Measurements from ENCODE around the gene NEU4. TPM values are rescaled to one million over a fixed set of nuclear protein-coding genes. Genes with fewer than 3 reads are reported as not detected.

NEU4 gene
- total RNA-seq, 1 experiment from 2014 or later: 0.70 TPM

DNA sequence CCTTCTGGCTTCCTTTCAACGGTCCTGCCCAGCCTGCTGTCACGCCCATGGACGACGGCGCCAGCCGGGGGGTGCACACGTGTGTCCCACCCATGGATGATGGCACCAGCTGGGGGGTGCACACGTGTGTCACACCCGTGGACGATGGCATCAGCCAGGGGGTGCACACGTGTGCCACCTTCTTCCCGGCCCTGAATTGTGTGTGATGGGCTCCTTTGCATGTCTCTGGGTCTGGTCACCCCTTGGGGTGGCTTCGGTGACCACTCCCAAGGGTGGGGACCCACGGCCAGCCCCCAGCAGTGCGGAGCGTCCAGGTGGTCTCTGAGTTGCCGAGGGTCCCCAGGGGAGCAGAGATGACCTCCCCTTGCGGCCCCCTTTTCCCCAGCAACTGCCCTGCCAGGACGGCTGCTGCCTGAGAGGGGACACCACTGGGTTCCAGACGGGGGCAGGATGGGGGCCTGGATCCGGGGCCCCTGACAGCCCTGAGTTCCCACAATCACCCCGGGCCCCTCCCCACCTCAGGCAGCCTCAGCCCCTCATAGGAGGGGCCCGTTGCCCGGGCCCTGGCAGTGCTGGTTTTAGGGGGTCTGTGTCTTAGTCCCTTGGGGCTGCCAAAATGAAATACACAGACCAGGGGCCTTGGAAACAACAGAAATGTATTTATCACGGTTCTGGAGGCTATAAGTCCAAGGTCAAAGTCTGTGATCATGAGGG is 9.4 kb downstream of the NEU4 start:
- Histone ChIP-seq H2BK12ac (ENCODE audit: insufficient read length, low read depth, low read length) (no peak overlapping the region), H4K8ac (replicated peaks; ENCODE audit: insufficient read length, low read depth, low read length) (no peak overlapping the region), H3K9me3 (ENCODE audit: control insufficient read depth, low read depth, low read length) (no peaks in the 10 kb centered on the region), H3K18ac (ENCODE audit: insufficient read length, low read depth, low read length) (no peak overlapping the region), H2AFZ (ENCODE audit: low read length) (no peak overlapping the region), H3K27me3 (ENCODE audit: insufficient read depth, low read length) (no peaks in the 10 kb centered on the region), H2AK5ac (ENCODE audit: insufficient read length, low read length) (no peak overlapping the region), H3K4me1 (ENCODE audit: insufficient read depth, low read length) (no peaks in the 10 kb centered on the region), H3K9ac (ENCODE audit: extremely low read depth, insufficient read length, low read length) (no peak overlapping the region), H3K4me2 (ENCODE audit: insufficient read depth, insufficient read length, low read length) (no peak overlapping the region), H3K4ac (ENCODE audit: low read depth, low read length) (no peak overlapping the region), H4K91ac (ENCODE audit: insufficient read length, low read depth, low read length) (no peak overlapping the region), H3K23me2 (ENCODE audit: insufficient read length, low read depth, low read length, poor library complexity, severe bottlenecking) (no peaks in the 10 kb centered on the region), H3K23ac (ENCODE audit: insufficient read length, low read depth, low read length) (no peak overlapping the region), H2BK15ac (ENCODE audit: low read depth, low read length) (no peak overlapping the region), H3K79me2 (ENCODE audit: insufficient read depth, low read length) (no peaks in the 10 kb centered on the region), H2BK5ac (ENCODE audit: insufficient read length, low read length) (no peak overlapping the region), H3K56ac (ENCODE audit: insufficient read length, low read depth, low read length) (no peak overlapping the region), H4K20me1 (ENCODE audit: control insufficient read depth, insufficient read depth, insufficient read length) (no peaks in the 10 kb centered on the region), H2BK20ac (ENCODE audit: low read depth, low read length, poor library complexity, severe bottlenecking) (no peak overlapping the region), H3K27ac (ENCODE audit: insufficient read length, low read depth, low read length) (no peak overlapping the region), H3K79me1 (ENCODE audit: insufficient read depth, low read depth, low read length, poor library complexity, severe bottlenecking) (no peaks in the 10 kb centered on the region), H2BK120ac (ENCODE audit: low read depth, low read length, poor library complexity, severe bottlenecking) (no peak overlapping the region), H3K14ac (ENCODE audit: insufficient read depth, low read length) (no peak overlapping the region), H4K5ac (ENCODE audit: insufficient read length, low read depth, low read length) (no peak overlapping the region), H3T11ph (ENCODE audit: low read length) (no peak overlapping the region)
- DNase-seq: no peak
- H3K4me3 Mint-ChIP-seq: no peak overlapping the region
- peaks cover 4 to 6% of the 10 kb centered on the region in 2 experiments for H3K9me3 Mint-ChIP-seq
- whole genome bisulfite sequencing (ENCODE audit: extremely low coverage, insufficient read length, low lambda C conversion rate): no CpG with 5 or more reads among the region's 25 CpGs
- TF ChIP-seq, protein P1, sequence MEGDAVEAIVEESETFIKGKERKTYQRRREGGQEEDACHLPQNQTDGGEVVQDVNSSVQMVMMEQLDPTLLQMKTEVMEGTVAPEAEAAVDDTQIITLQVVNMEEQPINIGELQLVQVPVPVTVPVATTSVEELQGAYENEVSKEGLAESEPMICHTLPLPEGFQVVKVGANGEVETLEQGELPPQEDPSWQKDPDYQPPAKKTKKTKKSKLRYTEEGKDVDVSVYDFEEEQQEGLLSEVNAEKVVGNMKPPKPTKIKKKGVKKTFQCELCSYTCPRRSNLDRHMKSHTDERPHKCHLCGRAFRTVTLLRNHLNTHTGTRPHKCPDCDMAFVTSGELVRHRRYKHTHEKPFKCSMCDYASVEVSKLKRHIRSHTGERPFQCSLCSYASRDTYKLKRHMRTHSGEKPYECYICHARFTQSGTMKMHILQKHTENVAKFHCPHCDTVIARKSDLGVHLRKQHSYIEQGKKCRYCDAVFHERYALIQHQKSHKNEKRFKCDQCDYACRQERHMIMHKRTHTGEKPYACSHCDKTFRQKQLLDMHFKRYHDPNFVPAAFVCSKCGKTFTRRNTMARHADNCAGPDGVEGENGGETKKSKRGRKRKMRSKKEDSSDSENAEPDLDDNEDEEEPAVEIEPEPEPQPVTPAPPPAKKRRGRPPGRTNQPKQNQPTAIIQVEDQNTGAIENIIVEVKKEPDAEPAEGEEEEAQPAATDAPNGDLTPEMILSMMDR (conservative IDR thresholded peaks at IDR 0.05): no peak
- peaks cover 0 to 2% (median 0%) of the 10 kb centered on the region in 3 experiments; a peak in 2 of 7 replicates for H3K36me3 Mint-ChIP-seq (ENCODE audit: insufficient read depth in 1 of 3, low read depth in 3 of 3)
- peaks cover 9 to 25% of the 10 kb centered on the region in 2 experiments for H3K4me1 Mint-ChIP-seq
- peaks cover 7% of the 10 kb centered on the region for H3K27me3 Mint-ChIP-seq (ENCODE audit: low read depth)
- H3K27ac Mint-ChIP-seq: no peak overlapping the region
